Measurements from ENCODE around the gene SMAD9. TPM values are rescaled to one million over a fixed set of nuclear protein-coding genes. Genes with fewer than 3 reads are reported as not detected.

SMAD9 gene
- total and polyA plus RNA-seq, 2 of the 4 experiments (the other 2 are of a cell fraction) = 3.2 to 4.8 TPM

GRCh38 chr13:36925603-36926002, 5.6 kb upstream of the SMAD9 start:
- Histone ChIP-seq H3K4ac (ENCODE audit: low read depth, low read length) (no peak overlapping the region), H2BK20ac (ENCODE audit: low read depth, low read length) (no peak overlapping the region), H4K91ac (ENCODE audit: insufficient read depth, low read depth, low read length) (no peak overlapping the region), H4K5ac (ENCODE audit: low read depth, low read length) (no peak overlapping the region), H3K9ac (ENCODE audit: low read depth, low read length) (no peak overlapping the region), H3K36me3 (ENCODE audit: control insufficient read depth, insufficient read depth, low read length) (no peaks in the 10 kb centered on the region), H3K79me1 (ENCODE audit: low read depth in 1 of 2, low read length in 2 of 2) (no peaks in the 10 kb centered on the region), H3K18ac (ENCODE audit: low read depth, low read length) (no peak overlapping the region), H3K27ac (ENCODE audit: insufficient read depth, low read length) (no peak overlapping the region), H4K20me1 (ENCODE audit: insufficient read depth, low read length) (no peaks in the 10 kb centered on the region), H3K56ac (ENCODE audit: extremely low read depth, insufficient read depth, low read length) (no peak overlapping the region), H4K8ac (ENCODE audit: low read depth in 2 of 2, low read length in 2 of 2) (no peak overlapping the region), H3K9me1 (ENCODE audit: insufficient read depth, low read length) (peaks cover 1% of the 10 kb centered on the region; the same call in 1 of the 2 replicates), H3K4me3 (ENCODE audit: insufficient read depth, low read depth, low read length) (no peak overlapping the region), H3K27me3 (ENCODE audit: control insufficient read depth, insufficient read depth, low read length) (no peaks in the 10 kb centered on the region), H2AK9ac (replicated peaks; ENCODE audit: low read depth, low read length, poor library complexity) (no peak overlapping the region), H2BK15ac (ENCODE audit: low read depth, low read length) (no peak overlapping the region), H2AK5ac (ENCODE audit: low read depth, low read length) (no peak overlapping the region), H2AFZ (replicated peaks; ENCODE audit: low read length, poor library complexity) (no peak overlapping the region), H3K14ac (replicated peaks; ENCODE audit: low read depth, low read length) (no peak overlapping the region), H3K23ac (ENCODE audit: low read depth, low read length) (no peak overlapping the region), H3K4me2 (ENCODE audit: low read depth, low read length) (no peak overlapping the region), H3K9me3 (ENCODE audit: control insufficient read depth, insufficient read depth, low read length) (no peaks in the 10 kb centered on the region), H3K4me1 (ENCODE audit: control insufficient read depth, insufficient read depth, low read length) (peaks cover under 1% of the 10 kb centered on the region), H2BK5ac (ENCODE audit: low read depth, low read length, poor library complexity, severe bottlenecking) (no peak overlapping the region), H2BK120ac (ENCODE audit: low read depth, low read length) (no peak overlapping the region)
- no peak for ATAC-seq (ENCODE audit: low read depth)
- dilution Hi-C loops (cut with HindIII; ENCODE audit: low sequenced_read_pairs, unreplicated experiment) = no loop called here
- BruUV-seq (replicated peaks) = no TSS peak
- POLR2A ChIA-PET (ENCODE audit: unreplicated experiment) = no interaction called here
- TF ChIP-seq BHLHE40 (IDR thresholded peaks at IDR 0.05; ENCODE audit: low read depth, low read length) (no peak), FOS (IDR thresholded peaks at IDR 0.05; ENCODE audit: low read depth, low read length) (no peak), MAZ (IDR thresholded peaks at IDR 0.05; ENCODE audit: borderline replicate concordance, low read depth, low read length) (no peak)
- TF ChIP-seq, protein P1, sequence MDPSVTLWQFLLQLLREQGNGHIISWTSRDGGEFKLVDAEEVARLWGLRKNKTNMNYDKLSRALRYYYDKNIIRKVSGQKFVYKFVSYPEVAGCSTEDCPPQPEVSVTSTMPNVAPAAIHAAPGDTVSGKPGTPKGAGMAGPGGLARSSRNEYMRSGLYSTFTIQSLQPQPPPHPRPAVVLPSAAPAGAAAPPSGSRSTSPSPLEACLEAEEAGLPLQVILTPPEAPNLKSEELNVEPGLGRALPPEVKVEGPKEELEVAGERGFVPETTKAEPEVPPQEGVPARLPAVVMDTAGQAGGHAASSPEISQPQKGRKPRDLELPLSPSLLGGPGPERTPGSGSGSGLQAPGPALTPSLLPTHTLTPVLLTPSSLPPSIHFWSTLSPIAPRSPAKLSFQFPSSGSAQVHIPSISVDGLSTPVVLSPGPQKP (IDR thresholded peaks at IDR 0.05; ENCODE audit: borderline replicate concordance, low read depth, low read length) = no peak
- in situ Hi-C loops (cut with MboI; ENCODE audit: low sequenced_read_pairs) = no loop called here
- CTCF ChIA-PET = no interaction called here
- intact Hi-C loops (cut with micrococcal nuclease) = no loop called here
- WGBS, 2 experiments (ENCODE audit: extremely low coverage in 2 of 2, insufficient read length in 1 of 2) = no CpG with 5 or more reads among the region's 7 CpGs
- DNase-seq = no peak
